DND-41 (cell line): ENCODE measurements around the gene DRAM1.

Source experiments
- ATAC-seq: fragments of 200-7000 bp; cut with Tn5 transposase; 3 replicates; pipeline ENCODE4 v1.9.1; 2021; ENCODE audit warnings: low read depth; ENCODE audit not compliant: insufficient read depth
- DNase-seq: peaks from one replicate; pipeline ENCODE4 v3.0.0-alpha.2; 2020
- H2AFZ ChIP-seq: 2 replicates; pipeline ENCODE4 v1.6.0; 2012; ENCODE audit warnings: low read depth, low read length
- H3K27ac ChIP-seq: 2 replicates; pipeline ENCODE4 v1.5.1; 2012; ENCODE audit warnings: low read length, inconsistent platforms
- H3K27me3 ChIP-seq: fragments of 200-600 bp; sonication (generic); 2 replicates; pipeline ENCODE4 v1.6.0; 2012; ENCODE audit warnings: low read length, mild to moderate bottlenecking, inconsistent platforms; ENCODE audit not compliant: insufficient read depth, poor library complexity
- H3K36me3 ChIP-seq: 2 replicates; pipeline ENCODE4 v1.5.1; 2012; ENCODE audit warnings: low read length, inconsistent platforms; ENCODE audit not compliant: insufficient read depth
- H3K4me1 ChIP-seq: 2 replicates; pipeline ENCODE4 v1.5.1; 2012; ENCODE audit warnings: mild to moderate bottlenecking, low read length; ENCODE audit not compliant: insufficient read depth
- H3K4me2 ChIP-seq: 2 replicates; pipeline ENCODE4 v1.6.0; 2012; ENCODE audit warnings: mild to moderate bottlenecking, moderate library complexity, low read length, inconsistent platforms; ENCODE audit not compliant: insufficient read depth
- H3K4me3 ChIP-seq, 2 experiments: fragments of 200-600 bp in 1 of 2; shearing (Covaris generic) in 1 of 2; 2 replicates each; pipeline ENCODE4 v1.5.1; 2012 to 2016; ENCODE audit warnings: inconsistent platforms in 2 of 2, low read length in 2 of 2, mild to moderate bottlenecking in 2 of 2, low read depth in 1 of 2, moderate library complexity in 1 of 2
- H3K79me2 ChIP-seq: 2 replicates; pipeline ENCODE4 v1.6.0; 2012; ENCODE audit warnings: low read length, inconsistent platforms; ENCODE audit not compliant: insufficient read depth
- H3K9ac ChIP-seq: 2 replicates; pipeline ENCODE4 v1.6.0; 2012; ENCODE audit warnings: low read depth, mild to moderate bottlenecking, inconsistent platforms, low read length, moderate library complexity
- H3K9me3 ChIP-seq: 2 replicates; pipeline ENCODE4 v1.5.1; 2012; ENCODE audit warnings: low read length, moderate library complexity, mild to moderate bottlenecking, inconsistent platforms; ENCODE audit not compliant: insufficient read depth, severe bottlenecking
- H4K20me1 ChIP-seq: 2 replicates; pipeline ENCODE4 v1.6.0; 2012; ENCODE audit warnings: low read length; ENCODE audit not compliant: insufficient read depth
- CTCF ChIP-seq: IDR thresholded peaks from 2 replicates; pipeline ENCODE4 v1.5.1; 2012; ENCODE audit warnings: borderline replicate concordance, low read length, moderate library complexity, mild to moderate bottlenecking; ENCODE audit not compliant: poor library complexity, severe bottlenecking; ENCODE audit errors: extremely low read depth
- EZH2 ChIP-seq: IDR thresholded peaks from 3 replicates; pipeline ENCODE4 v1.6.1; 2012; ENCODE audit warnings: borderline replicate concordance, low read depth, mild to moderate bottlenecking, moderate library complexity, low read length, inconsistent platforms; ENCODE audit not compliant: severe bottlenecking

DRAM1 gene

DNA sequence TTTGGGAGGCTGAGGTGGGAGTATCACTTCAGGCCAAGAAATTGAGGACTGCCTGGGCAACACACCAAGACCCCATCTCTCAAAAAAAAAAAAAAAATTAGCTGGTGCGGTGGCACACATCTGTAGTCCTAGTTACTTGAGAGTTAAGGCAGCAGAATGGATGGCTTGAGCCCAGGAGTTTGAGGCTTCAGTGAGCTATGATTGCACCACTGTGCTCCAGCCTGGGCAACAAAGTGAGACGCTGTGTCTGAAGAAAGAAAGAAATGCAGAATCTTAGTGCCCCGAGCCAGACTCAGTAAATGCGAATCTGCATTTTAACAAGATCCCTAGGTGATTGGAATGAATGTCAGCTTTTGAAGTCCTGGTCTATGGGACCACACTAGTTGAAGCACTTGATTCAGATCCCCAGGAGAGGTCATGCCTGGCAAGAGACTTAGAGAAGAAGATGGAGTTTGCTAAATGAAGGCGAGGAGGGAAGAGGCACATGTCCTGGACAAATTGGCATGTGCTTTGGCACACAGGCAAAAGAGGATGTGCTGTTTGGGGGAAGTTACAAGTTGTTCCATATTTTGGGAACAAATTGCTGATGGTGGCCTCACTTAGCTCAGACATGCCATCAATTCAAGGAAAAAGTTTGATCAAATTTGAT, 56.6 kb downstream of the DRAM1 start:
- no peaks in the 10 kb centered on the region for H3K4me1 ChIP-seq
- no peaks in the 10 kb centered on the region for H4K20me1 ChIP-seq
- DNase-seq (no peak), ATAC-seq (no peak)
- no peak overlapping the region for H3K4me3 ChIP-seq
- H3K9ac ChIP-seq = no peak overlapping the region
- TF ChIP-seq EZH2 = no peak
- no peak for TF ChIP-seq CTCF
- no peaks in the 10 kb centered on the region for H3K9me3 ChIP-seq
- no peaks in the 10 kb centered on the region for H3K36me3 ChIP-seq
- no peak overlapping the region for H3K27ac ChIP-seq
- H3K79me2 ChIP-seq = no peaks in the 10 kb centered on the region
- no peak overlapping the region for H3K4me2 ChIP-seq
- peaks cover 3% of the 10 kb centered on the region for H3K27me3 ChIP-seq
- no peak overlapping the region for H2AFZ ChIP-seq

DNA sequence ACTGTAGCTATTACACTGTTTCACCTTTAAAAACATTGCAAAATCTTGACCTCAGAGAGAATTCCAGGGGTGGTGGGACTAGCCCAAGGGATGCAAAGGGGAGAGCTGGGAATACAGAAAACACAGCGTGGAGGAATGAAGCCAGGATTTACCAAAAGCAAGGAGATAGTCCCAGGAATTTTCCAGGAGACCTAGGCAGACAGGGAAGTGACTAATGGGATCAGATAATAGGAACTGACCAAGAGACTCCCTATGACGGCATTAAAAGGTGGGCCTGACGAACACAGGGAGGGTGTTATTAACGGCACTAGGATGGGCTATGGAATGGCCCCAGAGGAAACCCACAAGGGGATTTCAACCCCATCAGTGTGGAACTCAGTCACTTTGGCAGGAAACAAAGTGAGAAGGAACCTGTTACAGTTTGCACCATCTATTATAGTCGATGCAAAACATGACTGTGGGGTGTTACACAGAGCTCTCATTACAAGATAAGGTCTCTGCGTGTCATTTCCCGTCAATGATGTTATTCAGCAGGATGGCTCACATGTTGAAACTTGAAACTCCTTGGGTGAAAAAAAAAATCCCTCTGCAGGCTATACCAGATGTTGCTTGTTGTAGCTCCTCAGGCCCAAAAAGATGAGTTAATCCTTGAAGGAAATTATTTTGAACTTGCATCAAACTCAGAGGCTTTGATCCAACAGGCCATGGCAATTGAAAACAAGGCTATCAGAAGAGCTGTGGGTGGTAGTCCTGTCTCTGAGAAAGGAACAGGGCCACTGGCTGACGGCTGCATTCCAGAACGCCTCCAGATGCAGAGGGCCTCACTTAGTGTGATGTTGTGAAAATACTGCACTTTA, 58.7 kb downstream of the DRAM1 start:
- H3K4me2 ChIP-seq = no peak overlapping the region
- no peak for TF ChIP-seq CTCF
- TF ChIP-seq EZH2 = no peak
- H3K27ac ChIP-seq = no peak overlapping the region
- H3K9me3 ChIP-seq = no peaks in the 10 kb centered on the region
- no peaks in the 10 kb centered on the region for H3K4me1 ChIP-seq
- DNase-seq = no peak
- H3K4me3 ChIP-seq = no peak overlapping the region
- ATAC-seq = no peak
- no peak overlapping the region for H2AFZ ChIP-seq
- H3K36me3 ChIP-seq = no peaks in the 10 kb centered on the region
- H3K27me3 ChIP-seq = peaks cover 3% of the 10 kb centered on the region
- H4K20me1 ChIP-seq = no peaks in the 10 kb centered on the region
- H3K79me2 ChIP-seq = no peaks in the 10 kb centered on the region
- H3K9ac ChIP-seq = no peak overlapping the region

DNA sequence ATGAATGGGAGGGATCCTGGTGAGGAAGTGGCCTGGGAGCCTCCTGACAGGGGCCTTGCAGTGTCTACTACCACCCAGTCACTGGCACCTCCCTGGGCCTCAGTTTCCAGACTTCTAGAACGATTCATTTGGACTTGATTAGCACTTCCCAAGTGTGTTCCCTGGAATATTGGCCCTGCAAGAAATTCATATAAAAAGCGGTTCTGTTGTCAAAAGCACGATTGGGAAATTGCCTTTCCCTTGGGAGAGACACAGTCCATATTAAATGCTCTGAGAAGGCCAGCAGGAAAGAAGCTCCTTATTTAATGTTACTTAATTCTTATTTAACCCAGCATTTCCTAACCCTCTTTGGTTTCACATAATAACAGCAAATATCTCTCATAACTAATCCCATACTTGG, 61.9 kb downstream of the DRAM1 start:
- no peak overlapping the region for H2AFZ ChIP-seq
- H3K9me3 ChIP-seq = no peaks in the 10 kb centered on the region
- H3K9ac ChIP-seq = no peak overlapping the region
- peaks cover 5% of the 10 kb centered on the region for H3K27me3 ChIP-seq
- no peaks in the 10 kb centered on the region for H3K79me2 ChIP-seq
- TF ChIP-seq EZH2 = no peak
- no peak for TF ChIP-seq CTCF
- H4K20me1 ChIP-seq = no peaks in the 10 kb centered on the region
- no peaks in the 10 kb centered on the region for H3K4me1 ChIP-seq
- no peak overlapping the region for H3K4me2 ChIP-seq
- H3K27ac ChIP-seq = no peak overlapping the region
- no peak for ATAC-seq
- no peak overlapping the region for H3K4me3 ChIP-seq
- no peak for DNase-seq
- no peaks in the 10 kb centered on the region for H3K36me3 ChIP-seq
